WTC11 (cell line): ENCODE data around the gene AXIN2. TPM values are rescaled to one million over a fixed set of nuclear protein-coding genes. Genes with fewer than 3 reads are reported as not detected.

Experiments
- ATAC-seq: fragments of 200-7000 bp; cut with Tn5 transposase; 2 replicates; pipeline ENCODE4 v1.10.0; 2021; ENCODE audit warnings: mild to moderate bottlenecking, moderate library complexity
- CTCF ChIA-PET: fragments of 300-600 bp; sonication (Branson Sonifier 250); formaldehyde crosslinking; loops from one replicate; lab custom pipeline; 2021; ENCODE audit warnings: antibody characterized with exemption; lab: Charles Lee
- POLR2A ChIA-PET: fragments of 350-600 bp; sonication (Branson Sonifier 250); formaldehyde crosslinking; loops from one replicate; lab custom pipeline; 2021; ENCODE audit warnings: antibody characterized with exemption; lab: Charles Lee
- DNase-seq: peaks from one replicate; pipeline ENCODE4 v3.0.0; 2021; ENCODE audit warnings: low spot score
- H3K27ac Mint-ChIP-seq: 2 replicates; pipeline ENCODE4 v1.8.0; 2021; ENCODE audit warnings: mixed read lengths
- H3K27me3 Mint-ChIP-seq: 2 replicates; pipeline ENCODE4 v1.8.0; 2021; ENCODE audit warnings: low read depth, mild to moderate bottlenecking, moderate library complexity, mixed read lengths
- H3K36me3 Mint-ChIP-seq: 2 replicates; pipeline ENCODE4 v1.8.0; 2021; ENCODE audit warnings: mixed read lengths
- H3K4me1 Mint-ChIP-seq: 2 replicates; pipeline ENCODE4 v1.8.0; 2022; ENCODE audit warnings: mixed read lengths
- H3K4me3 Mint-ChIP-seq: 2 replicates; pipeline ENCODE4 v1.8.0; 2021; ENCODE audit warnings: mild to moderate bottlenecking, moderate library complexity, mixed read lengths
- H3K9me3 Mint-ChIP-seq: 2 replicates; pipeline ENCODE4 v1.8.0; 2021; ENCODE audit warnings: mixed read lengths
- EMX1 ChIP-seq: fragments of 250-450 bp; sonication (Bioruptor Pico); IDR thresholded peaks from 2 replicates; pipeline ENCODE4 v1.8.0; 2021; ENCODE audit warnings: mild to moderate bottlenecking
- ERG ChIP-seq: fragments of 250-450 bp; sonication (Bioruptor Pico); IDR thresholded peaks from 2 replicates; pipeline ENCODE4 v1.8.0; 2021; ENCODE audit warnings: mild to moderate bottlenecking
- FOXK1 ChIP-seq: sonication (generic); formaldehyde crosslinking; IDR thresholded peaks from 2 replicates; pipeline ENCODE4 v1.8.0; 2022; ENCODE audit warnings: mild to moderate bottlenecking, moderate library complexity, missing genetic modification reagents
- IRF2 ChIP-seq: sonication (generic); formaldehyde crosslinking; IDR thresholded peaks from 2 replicates; pipeline ENCODE4 v1.8.0; 2022; ENCODE audit warnings: low read depth, missing genetic modification reagents, borderline replicate concordance
- JAZF1 ChIP-seq: fragments of 250-450 bp; sonication (Bioruptor Pico); IDR thresholded peaks from 2 replicates; pipeline ENCODE4 v1.9.0; 2021; ENCODE audit warnings: moderate library complexity, mild to moderate bottlenecking, inconsistent platforms
- JUN ChIP-seq: sonication (generic); formaldehyde crosslinking; IDR thresholded peaks from 2 replicates; pipeline ENCODE4 v1.8.0; 2023; ENCODE audit warnings: mild to moderate bottlenecking, missing genetic modification reagents
- MAX ChIP-seq: sonication (generic); formaldehyde crosslinking; IDR thresholded peaks from 2 replicates; pipeline ENCODE4 v1.8.0; 2022; ENCODE audit warnings: mild to moderate bottlenecking, missing genetic modification reagents
- NR2C2 ChIP-seq: sonication (generic); formaldehyde crosslinking; IDR thresholded peaks from 2 replicates; pipeline ENCODE4 v1.8.0; 2022; ENCODE audit warnings: mild to moderate bottlenecking, missing genetic modification reagents
- PRDM15 ChIP-seq: sonication (generic); formaldehyde crosslinking; IDR thresholded peaks from 2 replicates; pipeline ENCODE4 v1.8.0; 2022; ENCODE audit warnings: missing genetic modification reagents
- PRRX2 ChIP-seq: fragments of 250-450 bp; sonication (Bioruptor Pico); IDR thresholded peaks from 2 replicates; pipeline ENCODE4 v1.8.0; 2021; ENCODE audit warnings: mild to moderate bottlenecking
- USF1 ChIP-seq: sonication (generic); formaldehyde crosslinking; IDR thresholded peaks from 2 replicates; pipeline ENCODE4 v1.8.0; 2022; ENCODE audit warnings: mild to moderate bottlenecking, missing genetic modification reagents
- USF2 ChIP-seq: sonication (generic); formaldehyde crosslinking; IDR thresholded peaks from 2 replicates; pipeline ENCODE4 v1.8.1; 2023; ENCODE audit warnings: mild to moderate bottlenecking, missing genetic modification reagents, moderate library complexity
- ZBTB21 ChIP-seq: sonication (generic); formaldehyde crosslinking; IDR thresholded peaks from 2 replicates; pipeline ENCODE4 v1.8.1; 2023; ENCODE audit warnings: mild to moderate bottlenecking, missing genetic modification reagents, borderline replicate concordance
- ZNF138 ChIP-seq: sonication (generic); formaldehyde crosslinking; conservative IDR thresholded peaks from 2 replicates; pipeline ENCODE4 v1.8.1; 2022; ENCODE audit warnings: mild to moderate bottlenecking, moderate library complexity, missing genetic modification reagents
- ZNF232 ChIP-seq: sonication (generic); formaldehyde crosslinking; IDR thresholded peaks from 2 replicates; pipeline ENCODE4 v1.8.0; 2022; ENCODE audit warnings: mild to moderate bottlenecking, missing genetic modification reagents
- ZNF263 ChIP-seq: sonication (generic); formaldehyde crosslinking; IDR thresholded peaks from 2 replicates; pipeline ENCODE4 v1.8.1; 2022; ENCODE audit warnings: low read depth, mild to moderate bottlenecking, moderate library complexity, missing genetic modification reagents
- ZNF396 ChIP-seq: fragments of 250-450 bp; sonication (Bioruptor Pico); IDR thresholded peaks from 2 replicates; pipeline ENCODE4 v1.8.0; 2021; ENCODE audit warnings: mild to moderate bottlenecking, moderate library complexity, borderline replicate concordance
- ZNF416 ChIP-seq: fragments of 250-450 bp; sonication (Bioruptor Pico); IDR thresholded peaks from 2 replicates; pipeline ENCODE4 v1.9.0; 2021; ENCODE audit warnings: mild to moderate bottlenecking, inconsistent platforms
- ZNF671 ChIP-seq: fragments of 250-450 bp; sonication (Bioruptor Pico); IDR thresholded peaks from 2 replicates; pipeline ENCODE4 v1.8.0; 2021; ENCODE audit warnings: mild to moderate bottlenecking
- total RNA-seq: library from RNA; stranded (reverse); gene quantifications from 3 replicates; pipeline ENCODE4 v1.2.3, GENCODE V29; 2021
- TF ChIP-seq, protein P1 (sequence below): sonication (generic); formaldehyde crosslinking; IDR thresholded peaks from 2 replicates; pipeline ENCODE4 v1.8.1; 2022; ENCODE audit warnings: mild to moderate bottlenecking, moderate library complexity, missing genetic modification reagents
- TF ChIP-seq, protein P2 (sequence below): fragments of 250-450 bp; sonication (Bioruptor Pico); IDR thresholded peaks from 2 replicates; pipeline ENCODE4 v1.9.0; 2021; ENCODE audit warnings: mild to moderate bottlenecking, borderline replicate concordance
- TF ChIP-seq, protein P3 (sequence below): sonication (generic); formaldehyde crosslinking; IDR thresholded peaks from 2 replicates; pipeline ENCODE4 v1.8.0; 2023; ENCODE audit warnings: missing genetic modification reagents

Gene AXIN2
- total RNA-seq, 1 experiment from 2014 or later, result 35.0 TPM

GRCh38 chr17:65599650-65600049 lies 38.2 kb upstream of the AXIN2 start:
- Mint-ChIP-seq H3K27me3 (no peaks in the 10 kb centered on the region), H3K9me3 (peaks cover 6% of the 10 kb centered on the region; the same call in 1 of the 2 replicates), H3K27ac (no peak overlapping the region), H3K4me3 (no peak overlapping the region), H3K4me1 (peaks cover 20% of the 10 kb centered on the region), H3K36me3 (no peaks in the 10 kb centered on the region)
- no peak for TF ChIP-seq ERG (CRISPR knock-in tag)
- TF ChIP-seq PRRX2 (CRISPR knock-in tag), result no peak
- TF ChIP-seq USF1 (CRISPR knock-in tag), result no peak
- no peak for TF ChIP-seq ZNF396 (CRISPR knock-in tag)
- TF ChIP-seq ZNF263 (CRISPR knock-in tag), result no peak
- TF ChIP-seq, protein P1, sequence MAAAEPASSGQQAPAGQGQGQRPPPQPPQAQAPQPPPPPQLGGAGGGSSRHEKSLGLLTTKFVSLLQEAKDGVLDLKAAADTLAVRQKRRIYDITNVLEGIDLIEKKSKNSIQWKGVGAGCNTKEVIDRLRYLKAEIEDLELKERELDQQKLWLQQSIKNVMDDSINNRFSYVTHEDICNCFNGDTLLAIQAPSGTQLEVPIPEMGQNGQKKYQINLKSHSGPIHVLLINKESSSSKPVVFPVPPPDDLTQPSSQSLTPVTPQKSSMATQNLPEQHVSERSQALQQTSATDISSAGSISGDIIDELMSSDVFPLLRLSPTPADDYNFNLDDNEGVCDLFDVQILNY (CRISPR knock-in tag), result no peak
- POLR2A ChIA-PET, result no interaction called here
- CTCF ChIA-PET, result no interaction called here
- no peak for ATAC-seq
- DNase-seq, result no peak

GRCh38 chr17:65598746-65599145 lies 37.3 kb upstream of the AXIN2 start:
- no peak for ATAC-seq
- POLR2A ChIA-PET, result no interaction called here
- Mint-ChIP-seq H3K4me1 (peaks cover 29% of the 10 kb centered on the region), H3K27me3 (no peaks in the 10 kb centered on the region), H3K36me3 (no peaks in the 10 kb centered on the region), H3K27ac (no peak overlapping the region), H3K9me3 (peaks cover 6% of the 10 kb centered on the region; the same call in 1 of the 2 replicates), H3K4me3 (no peak overlapping the region)
- CTCF ChIA-PET, result no interaction called here
- DNase-seq, result no peak
- TF ChIP-seq USF2 (CRISPR knock-in tag) (no peak), ZNF138 (no peak), ZNF232 (CRISPR knock-in tag) (no peak), IRF2 (CRISPR knock-in tag) (no peak), ZNF416 (CRISPR knock-in tag) (no peak), EMX1 (CRISPR knock-in tag) (no peak), JAZF1 (CRISPR knock-in tag) (no peak), ZNF671 (no peak), ZBTB21 (CRISPR knock-in tag) (no peak), PRDM15 (CRISPR knock-in tag) (no peak), FOXK1 (CRISPR knock-in tag) (no peak), JUN (CRISPR knock-in tag) (no peak), MAX (CRISPR knock-in tag) (no peak), NR2C2 (CRISPR knock-in tag) (no peak)
- TF ChIP-seq, protein P2, sequence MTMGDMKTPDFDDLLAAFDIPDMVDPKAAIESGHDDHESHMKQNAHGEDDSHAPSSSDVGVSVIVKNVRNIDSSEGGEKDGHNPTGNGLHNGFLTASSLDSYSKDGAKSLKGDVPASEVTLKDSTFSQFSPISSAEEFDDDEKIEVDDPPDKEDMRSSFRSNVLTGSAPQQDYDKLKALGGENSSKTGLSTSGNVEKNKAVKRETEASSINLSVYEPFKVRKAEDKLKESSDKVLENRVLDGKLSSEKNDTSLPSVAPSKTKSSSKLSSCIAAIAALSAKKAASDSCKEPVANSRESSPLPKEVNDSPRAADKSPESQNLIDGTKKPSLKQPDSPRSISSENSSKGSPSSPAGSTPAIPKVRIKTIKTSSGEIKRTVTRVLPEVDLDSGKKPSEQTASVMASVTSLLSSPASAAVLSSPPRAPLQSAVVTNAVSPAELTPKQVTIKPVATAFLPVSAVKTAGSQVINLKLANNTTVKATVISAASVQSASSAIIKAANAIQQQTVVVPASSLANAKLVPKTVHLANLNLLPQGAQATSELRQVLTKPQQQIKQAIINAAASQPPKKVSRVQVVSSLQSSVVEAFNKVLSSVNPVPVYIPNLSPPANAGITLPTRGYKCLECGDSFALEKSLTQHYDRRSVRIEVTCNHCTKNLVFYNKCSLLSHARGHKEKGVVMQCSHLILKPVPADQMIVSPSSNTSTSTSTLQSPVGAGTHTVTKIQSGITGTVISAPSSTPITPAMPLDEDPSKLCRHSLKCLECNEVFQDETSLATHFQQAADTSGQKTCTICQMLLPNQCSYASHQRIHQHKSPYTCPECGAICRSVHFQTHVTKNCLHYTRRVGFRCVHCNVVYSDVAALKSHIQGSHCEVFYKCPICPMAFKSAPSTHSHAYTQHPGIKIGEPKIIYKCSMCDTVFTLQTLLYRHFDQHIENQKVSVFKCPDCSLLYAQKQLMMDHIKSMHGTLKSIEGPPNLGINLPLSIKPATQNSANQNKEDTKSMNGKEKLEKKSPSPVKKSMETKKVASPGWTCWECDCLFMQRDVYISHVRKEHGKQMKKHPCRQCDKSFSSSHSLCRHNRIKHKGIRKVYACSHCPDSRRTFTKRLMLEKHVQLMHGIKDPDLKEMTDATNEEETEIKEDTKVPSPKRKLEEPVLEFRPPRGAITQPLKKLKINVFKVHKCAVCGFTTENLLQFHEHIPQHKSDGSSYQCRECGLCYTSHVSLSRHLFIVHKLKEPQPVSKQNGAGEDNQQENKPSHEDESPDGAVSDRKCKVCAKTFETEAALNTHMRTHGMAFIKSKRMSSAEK, result no peak
- TF ChIP-seq, protein P3, sequence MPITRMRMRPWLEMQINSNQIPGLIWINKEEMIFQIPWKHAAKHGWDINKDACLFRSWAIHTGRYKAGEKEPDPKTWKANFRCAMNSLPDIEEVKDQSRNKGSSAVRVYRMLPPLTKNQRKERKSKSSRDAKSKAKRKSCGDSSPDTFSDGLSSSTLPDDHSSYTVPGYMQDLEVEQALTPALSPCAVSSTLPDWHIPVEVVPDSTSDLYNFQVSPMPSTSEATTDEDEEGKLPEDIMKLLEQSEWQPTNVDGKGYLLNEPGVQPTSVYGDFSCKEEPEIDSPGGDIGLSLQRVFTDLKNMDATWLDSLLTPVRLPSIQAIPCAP (CRISPR knock-in tag), result no peak
